HepG2 (cell line): ENCODE measurements around the gene GABRP. TPM values are rescaled to one million over a fixed set of nuclear protein-coding genes. Genes with fewer than 3 reads are reported as not detected.

Experiments
- ATAC-seq: fragments of 200-7000 bp; cut with Tn5 transposase; 3 replicates; pipeline ENCODE4 v1.9.1; 2020; ENCODE audit warnings: mild to moderate bottlenecking, moderate library complexity
- BruUV-seq: library from RNA; stranded (reverse); fragments of 400-500 nt; replicated peaks from 2 replicates; lab custom pipeline; 2021; lab: Mats Ljungman, UMichigan
- CTCF ChIA-PET: fragments of 300-600 bp; formaldehyde crosslinking; extraction: SDS; loops from one replicate; lab custom pipeline; 2021; ENCODE audit warnings: low total read pairs, inconsistent platforms, low intra/inter-chr PET ratio; lab: Yijun Ruan, JAX
- POLR2A ChIA-PET: fragments of 350-600 bp; sonication (Branson Sonifier 250); formaldehyde crosslinking; loops from one replicate; lab custom pipeline; 2020; ENCODE audit warnings: antibody characterized with exemption, inconsistent platforms; lab: Yijun Ruan, JAX
- DNase-seq: peaks from one replicate; pipeline ENCODE4 v3.0.0-alpha.2; 2015; ENCODE audit warnings: low spot score
- FAIRE-seq: peaks from 3 replicates; lab custom pipeline; 2011; peaks lifted over from hg19 to GRCh38; lab: Jason Lieb, UNC
- H2AFZ ChIP-seq: one replicate; pipeline ENCODE4 v1.6.1; 2011; ENCODE audit warnings: low read length, inconsistent platforms
- H3K27ac ChIP-seq: fragments of 300-600 bp; 3 replicates; pipeline ENCODE4 v1.8.0; 2011; ENCODE audit warnings: mixed run types, mild to moderate bottlenecking, mixed read lengths, low read length, inconsistent platforms; ENCODE audit not compliant: insufficient read depth; ENCODE audit errors: extremely low read length
- H3K27me3 ChIP-seq, 2 experiments: fragments of 200-600 bp in 1 of 2; 2 replicates in 1 of 2; 3 replicates in 1 of 2; pipeline versions ENCODE4 v1.6.0 to v1.8.0; 2011; ENCODE audit warnings: low read length in 2 of 2, mild to moderate bottlenecking in 2 of 2, moderate library complexity in 2 of 2, inconsistent platforms in 1 of 2; ENCODE audit not compliant: insufficient read depth in 2 of 2, control insufficient read depth in 1 of 2
- H3K36me3 ChIP-seq, 2 experiments: fragments of 200-600 bp in 1 of 2; replicated peaks in 1 of 2; 2 replicates in 1 of 2; 3 replicates in 1 of 2; pipeline versions ENCODE4 v1.5.1 to v1.8.0; 2011; ENCODE audit warnings: low read length in 2 of 2, inconsistent platforms in 1 of 2; ENCODE audit not compliant: insufficient read depth in 2 of 2, control insufficient read depth in 1 of 2
- H3K4me1 ChIP-seq: 2 replicates; pipeline ENCODE4 v1.5.1; 2012; ENCODE audit warnings: low read length, inconsistent platforms; ENCODE audit not compliant: insufficient read depth
- H3K4me2 ChIP-seq: 2 replicates; pipeline ENCODE4 v1.6.0; 2011; ENCODE audit warnings: low read depth, low read length, inconsistent platforms
- H3K4me3 ChIP-seq, 3 experiments: fragments of 200-600 bp in 1 of 3; sonication (generic), shearing (Covaris generic) in 1 of 3; replicated peaks in 1 of 3; 2 replicates each; pipeline ENCODE4 v1.5.1; 2011 to 2016; ENCODE audit warnings: low read length in 3 of 3, inconsistent platforms in 2 of 3, low read depth in 2 of 3, mild to moderate bottlenecking in 2 of 3, control low read depth in 1 of 3, mixed read lengths in 1 of 3; ENCODE audit not compliant: insufficient read depth in 1 of 3
- H3K79me2 ChIP-seq: one replicate; pipeline ENCODE4 v1.6.1; 2011; ENCODE audit warnings: low read length, inconsistent platforms; ENCODE audit not compliant: insufficient read depth
- H3K9ac ChIP-seq: 2 replicates; pipeline ENCODE4 v1.6.0; 2011; ENCODE audit warnings: mild to moderate bottlenecking, low read depth, low read length, inconsistent platforms; ENCODE audit not compliant: insufficient read depth
- H3K9me3 ChIP-seq: 2 replicates; pipeline ENCODE4 v1.5.1; 2012; ENCODE audit warnings: mild to moderate bottlenecking, low read length
- H4K20me1 ChIP-seq: 2 replicates; pipeline ENCODE4 v1.6.0; 2011; ENCODE audit warnings: inconsistent platforms, mild to moderate bottlenecking, low read length, moderate library complexity; ENCODE audit not compliant: insufficient read depth
- DR1 ChIP-seq: sonication (generic); formaldehyde crosslinking; IDR thresholded peaks from 2 replicates; pipeline ENCODE4 v1.8.0; 2021; ENCODE audit warnings: mild to moderate bottlenecking, missing genetic modification reagents, inconsistent platforms
- ESRRA ChIP-seq: sonication (generic); formaldehyde crosslinking; IDR thresholded peaks from 2 replicates; pipeline ENCODE4 v1.5.1; 2020; ENCODE audit warnings: mild to moderate bottlenecking, low read depth, missing genetic modification reagents
- FOSL2 ChIP-seq: sonication (generic); formaldehyde crosslinking; IDR thresholded peaks from 2 replicates; pipeline ENCODE4 v1.4.0; 2020; ENCODE audit warnings: missing genetic modification reagents
- FOXM1 ChIP-seq: sonication (generic); formaldehyde crosslinking; IDR thresholded peaks from 2 replicates; pipeline ENCODE4 v1.5.0; 2020; ENCODE audit warnings: missing genetic modification reagents
- MAFK ChIP-seq, 2 experiments: IDR thresholded peaks in 1 of 2; conservative IDR thresholded peaks in 1 of 2; 2 replicates each; pipeline ENCODE4 v1.6.1; 2011; ENCODE audit warnings: improper control_type of control experiment in 2 of 2, low read length in 2 of 2
- MED1 ChIP-seq: sonication (generic); formaldehyde crosslinking; IDR thresholded peaks from 2 replicates; pipeline ENCODE4 v1.4.0; 2020; ENCODE audit warnings: missing genetic modification reagents
- PITX1 ChIP-seq: sonication (generic); formaldehyde crosslinking; IDR thresholded peaks from 2 replicates; pipeline ENCODE4 v1.5.1; 2020; ENCODE audit warnings: mild to moderate bottlenecking, missing genetic modification reagents
- RARA ChIP-seq: IDR thresholded peaks from 2 replicates; pipeline ENCODE4 v1.6.1; 2016; ENCODE audit warnings: missing genetic modification reagents, missing compliant biosample characterization
- STAT5B ChIP-seq: sonication (generic); formaldehyde crosslinking; IDR thresholded peaks from 2 replicates; pipeline ENCODE4 v1.4.0; 2020; ENCODE audit warnings: missing genetic modification reagents
- ZNF207 ChIP-seq: fragments of 450-650 bp; IDR thresholded peaks from 2 replicates; pipeline ENCODE4 v1.6.1; 2016; ENCODE audit warnings: antibody characterized with exemption, borderline replicate concordance
- ZNF3 ChIP-seq: IDR thresholded peaks from 2 replicates; pipeline ENCODE4 v1.7.0; 2017; ENCODE audit warnings: inconsistent platforms
- ZNF335 ChIP-seq: sonication (generic); formaldehyde crosslinking; IDR thresholded peaks from 2 replicates; pipeline ENCODE4 v1.4.0; 2020; ENCODE audit warnings: missing genetic modification reagents
- ZNF572 ChIP-seq: sonication (generic); formaldehyde crosslinking; IDR thresholded peaks from 2 replicates; pipeline ENCODE4 v1.5.1; 2020; ENCODE audit warnings: mild to moderate bottlenecking, missing genetic modification reagents
- ZNF768 ChIP-seq: sonication (generic); formaldehyde crosslinking; IDR thresholded peaks from 2 replicates; pipeline ENCODE4 v1.4.0; 2020; ENCODE audit warnings: missing genetic modification reagents
- WGBS: methylation state at CpG from one replicate; pipeline ENCODE4 v1.1.6; 2017; ENCODE audit warnings: low lambda C conversion rate; 5-methylcytosine and 5-hydroxymethylcytosine counted together
- in situ Hi-C: cut with HindIII; loops from 2 replicates; pipeline ENCODE4 v1.10.0; 2017; ENCODE audit warnings: low pct_unique_long_range_greater_than_20kb; ENCODE audit not compliant: extremely low pct_ligation_motif_present
- intact Hi-C: fragments of 100-400 bp; cut with micrococcal nuclease; formaldehyde crosslinking; loops from one replicate; pipeline ENCODE4 v1.10.0; 2022; ENCODE audit not compliant: unreplicated experiment
- polyA plus RNA-seq, 8 experiments: library from polyadenylated mRNA; depleted of rRNA in 3 of 8; stranded (reverse) in 7 of 8; unstranded in 1 of 8; fragments of >200 nt; fragmentation: Illumina TruSeq in 4 of 8; extraction: Trizol in 4 of 8; gene quantifications; 2 replicates each; pipeline versions ENCODE4 v1.2.1 to v1.2.3, GENCODE V29; 2011 to 2016; ENCODE audit warnings: low read depth in 4 of 8, missing spikeins in 1 of 8, mixed read lengths in 1 of 8; ENCODE audit not compliant: insufficient read depth in 1 of 8
- total RNA-seq, 5 experiments: library from RNA; depleted of rRNA; stranded (reverse); fragments of >200 nt; fragmentation: Illumina TruSeq; extraction: Trizol; gene quantifications; 2 replicates each; pipeline ENCODE4 v1.2.3, GENCODE V29; 2016; ENCODE audit warnings: low read depth in 1 of 5
- TF ChIP-seq, protein P1 (sequence below): sonication (generic); formaldehyde crosslinking; IDR thresholded peaks from 2 replicates; pipeline ENCODE4 v1.4.0; 2020; ENCODE audit warnings: missing genetic modification reagents
- TF ChIP-seq, protein P2 (sequence below): IDR thresholded peaks from 2 replicates; pipeline ENCODE4 v1.6.1; 2012; ENCODE audit warnings: low read depth, low read length, improper control_type of control experiment
- TF ChIP-seq, protein P3 (sequence below): sonication (generic); formaldehyde crosslinking; IDR thresholded peaks from 2 replicates; pipeline ENCODE4 v1.8.0; 2022; ENCODE audit warnings: missing genetic modification reagents, mild to moderate bottlenecking, inconsistent platforms, borderline replicate concordance
- TF ChIP-seq, protein P4 (sequence below): sonication (generic); formaldehyde crosslinking; conservative IDR thresholded peaks from 2 replicates; pipeline ENCODE4 v1.4.0; 2020; ENCODE audit warnings: mild to moderate bottlenecking, missing genetic modification reagents, moderate library complexity

Gene GABRP
- total and polyA plus RNA-seq, 2 of the 13 experiments (the other 11 are each of a cell fraction or from before 2014, with no cell fraction given), result not detected

DNA sequence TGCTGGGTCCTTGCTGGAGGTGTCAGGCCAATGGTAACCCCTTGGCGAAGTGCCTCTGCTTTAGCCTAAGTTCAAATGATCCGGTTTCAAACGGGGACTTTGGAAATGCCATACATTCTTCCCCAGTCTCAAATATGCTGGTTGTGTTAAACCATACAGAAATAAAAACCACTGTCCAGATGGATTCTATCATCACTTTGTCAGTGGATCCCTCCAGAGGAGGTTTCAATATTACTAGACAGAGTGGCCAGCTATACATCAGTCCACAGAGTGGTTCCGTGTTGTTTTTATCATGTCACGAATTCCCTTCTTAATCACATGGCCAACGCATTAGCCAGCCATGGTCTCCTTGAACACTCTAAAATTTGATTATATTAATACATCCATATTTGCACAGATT is 71.0 kb downstream of the GABRP start:
- H3K27me3 ChIP-seq, result no peaks in the 10 kb centered on the region
- no TSS peak for BruUV-seq
- ATAC-seq (no peak), FAIRE-seq (no peak), DNase-seq (no peak)
- no peaks in the 10 kb centered on the region for H3K79me2 ChIP-seq
- no peak overlapping the region for H3K4me3 ChIP-seq
- H3K27ac ChIP-seq, result no peak overlapping the region
- no peaks in the 10 kb centered on the region for H3K36me3 ChIP-seq
- POLR2A ChIA-PET, result no interaction called here
- no peaks in the 10 kb centered on the region for H3K4me1 ChIP-seq
- no peak overlapping the region for H3K4me2 ChIP-seq
- H4K20me1 ChIP-seq, result no peaks in the 10 kb centered on the region
- CTCF ChIA-PET, result no interaction called here
- in situ Hi-C loops (no loop called here), intact Hi-C loops (no loop called here)
- H2AFZ ChIP-seq, result no peak overlapping the region
- no peak overlapping the region for H3K9ac ChIP-seq
- 6% methylated on average over 6 of the region's 6 CpGs for WGBS
- peaks cover 5% of the 10 kb centered on the region; the same call in 1 of the 2 replicates for H3K9me3 ChIP-seq
- TF ChIP-seq FOXM1, result no peak
- TF ChIP-seq, protein P1, sequence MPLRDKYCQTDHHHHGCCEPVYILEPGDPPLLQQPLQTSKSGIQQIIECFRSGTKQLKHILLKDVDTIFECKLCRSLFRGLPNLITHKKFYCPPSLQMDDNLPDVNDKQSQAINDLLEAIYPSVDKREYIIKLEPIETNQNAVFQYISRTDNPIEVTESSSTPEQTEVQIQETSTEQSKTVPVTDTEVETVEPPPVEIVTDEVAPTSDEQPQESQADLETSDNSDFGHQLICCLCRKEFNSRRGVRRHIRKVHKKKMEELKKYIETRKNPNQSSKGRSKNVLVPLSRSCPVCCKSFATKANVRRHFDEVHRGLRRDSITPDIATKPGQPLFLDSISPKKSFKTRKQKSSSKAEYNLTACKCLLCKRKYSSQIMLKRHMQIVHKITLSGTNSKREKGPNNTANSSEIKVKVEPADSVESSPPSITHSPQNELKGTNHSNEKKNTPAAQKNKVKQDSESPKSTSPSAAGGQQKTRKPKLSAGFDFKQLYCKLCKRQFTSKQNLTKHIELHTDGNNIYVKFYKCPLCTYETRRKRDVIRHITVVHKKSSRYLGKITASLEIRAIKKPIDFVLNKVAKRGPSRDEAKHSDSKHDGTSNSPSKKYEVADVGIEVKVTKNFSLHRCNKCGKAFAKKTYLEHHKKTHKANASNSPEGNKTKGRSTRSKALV (CRISPR knock-in tag), result no peak
- TF ChIP-seq DR1, result no peak
- TF ChIP-seq ESRRA, result no peak
- no peak for TF ChIP-seq ZNF3
- no peak for TF ChIP-seq MAFK (conservative IDR thresholded peaks at IDR 0.05 in 1 of 2, IDR thresholded peaks at IDR 0.05 in 1 of 2; ENCODE audit: low read length in 2 of 2)
- TF ChIP-seq ZNF768, result no peak
- no peak for TF ChIP-seq ZNF207
- TF ChIP-seq, protein P2, sequence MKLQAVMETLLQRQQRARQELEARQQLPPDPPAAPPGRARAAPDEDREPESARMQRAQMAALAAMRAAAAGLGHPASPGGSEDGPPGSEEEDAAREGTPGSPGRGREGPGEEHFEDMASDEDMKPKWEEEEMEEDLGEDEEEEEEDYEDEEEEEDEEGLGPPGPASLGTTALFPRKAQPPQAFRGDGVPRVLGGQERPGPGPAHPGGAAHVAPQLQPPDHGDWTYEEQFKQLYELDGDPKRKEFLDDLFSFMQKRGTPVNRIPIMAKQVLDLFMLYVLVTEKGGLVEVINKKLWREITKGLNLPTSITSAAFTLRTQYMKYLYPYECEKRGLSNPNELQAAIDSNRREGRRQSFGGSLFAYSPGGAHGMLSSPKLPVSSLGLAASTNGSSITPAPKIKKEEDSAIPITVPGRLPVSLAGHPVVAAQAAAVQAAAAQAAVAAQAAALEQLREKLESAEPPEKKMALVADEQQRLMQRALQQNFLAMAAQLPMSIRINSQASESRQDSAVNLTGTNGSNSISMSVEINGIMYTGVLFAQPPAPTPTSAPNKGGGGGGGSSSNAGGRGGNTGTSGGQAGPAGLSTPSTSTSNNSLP, result no peak
- no peak for TF ChIP-seq PITX1 (CRISPR knock-in tag)
- TF ChIP-seq ZNF335, result no peak
- TF ChIP-seq, protein P3, sequence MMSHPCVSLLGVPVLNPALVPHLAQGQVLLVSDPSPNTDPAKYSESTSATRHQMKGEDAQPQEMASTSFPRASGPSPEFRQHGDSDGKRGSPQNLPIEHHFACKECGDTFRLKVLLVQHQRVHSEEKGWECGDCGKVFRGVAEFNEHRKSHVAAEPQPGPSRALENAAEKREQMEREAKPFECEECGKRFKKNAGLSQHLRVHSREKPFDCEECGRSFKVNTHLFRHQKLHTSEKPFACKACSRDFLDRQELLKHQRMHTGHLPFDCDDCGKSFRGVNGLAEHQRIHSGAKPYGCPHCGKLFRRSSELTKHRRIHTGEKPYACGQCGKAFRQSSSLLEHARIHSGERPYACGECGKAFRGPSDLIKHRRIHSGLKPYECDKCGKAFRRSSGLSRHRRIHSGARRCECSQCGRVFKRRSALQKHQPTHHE (CRISPR knock-in tag), result no peak
- no peak for TF ChIP-seq RARA (CRISPR knock-in tag)
- no peak for TF ChIP-seq STAT5B (CRISPR knock-in tag)
- no peak for TF ChIP-seq MED1 (CRISPR knock-in tag)
- TF ChIP-seq, protein P4, sequence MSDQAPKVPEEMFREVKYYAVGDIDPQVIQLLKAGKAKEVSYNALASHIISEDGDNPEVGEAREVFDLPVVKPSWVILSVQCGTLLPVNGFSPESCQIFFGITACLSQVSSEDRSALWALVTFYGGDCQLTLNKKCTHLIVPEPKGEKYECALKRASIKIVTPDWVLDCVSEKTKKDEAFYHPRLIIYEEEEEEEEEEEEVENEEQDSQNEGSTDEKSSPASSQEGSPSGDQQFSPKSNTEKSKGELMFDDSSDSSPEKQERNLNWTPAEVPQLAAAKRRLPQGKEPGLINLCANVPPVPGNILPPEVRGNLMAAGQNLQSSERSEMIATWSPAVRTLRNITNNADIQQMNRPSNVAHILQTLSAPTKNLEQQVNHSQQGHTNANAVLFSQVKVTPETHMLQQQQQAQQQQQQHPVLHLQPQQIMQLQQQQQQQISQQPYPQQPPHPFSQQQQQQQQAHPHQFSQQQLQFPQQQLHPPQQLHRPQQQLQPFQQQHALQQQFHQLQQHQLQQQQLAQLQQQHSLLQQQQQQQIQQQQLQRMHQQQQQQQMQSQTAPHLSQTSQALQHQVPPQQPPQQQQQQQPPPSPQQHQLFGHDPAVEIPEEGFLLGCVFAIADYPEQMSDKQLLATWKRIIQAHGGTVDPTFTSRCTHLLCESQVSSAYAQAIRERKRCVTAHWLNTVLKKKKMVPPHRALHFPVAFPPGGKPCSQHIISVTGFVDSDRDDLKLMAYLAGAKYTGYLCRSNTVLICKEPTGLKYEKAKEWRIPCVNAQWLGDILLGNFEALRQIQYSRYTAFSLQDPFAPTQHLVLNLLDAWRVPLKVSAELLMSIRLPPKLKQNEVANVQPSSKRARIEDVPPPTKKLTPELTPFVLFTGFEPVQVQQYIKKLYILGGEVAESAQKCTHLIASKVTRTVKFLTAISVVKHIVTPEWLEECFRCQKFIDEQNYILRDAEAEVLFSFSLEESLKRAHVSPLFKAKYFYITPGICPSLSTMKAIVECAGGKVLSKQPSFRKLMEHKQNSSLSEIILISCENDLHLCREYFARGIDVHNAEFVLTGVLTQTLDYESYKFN (CRISPR knock-in tag), result no peak
- TF ChIP-seq FOSL2 (CRISPR knock-in tag), result no peak
- no peak for TF ChIP-seq ZNF572 (CRISPR knock-in tag)
